ENCODE data around the gene ZNF12.
"Not testable (repeated sequence)": the region's sequence is repeated elsewhere in the genome, so short reads cannot be mapped to it uniquely, and the experiment has no call there.

The ZNF12 gene

GRCh38 chr7:6691609-6692106 lies 15.1 kb downstream of the ZNF12 start:
- DNase-seq (ENCODE audit: low spot score) = no peak

GRCh38 chr7:6691103-6691502 lies 15.6 kb downstream of the ZNF12 start:
- DNase-seq (ENCODE audit: low spot score) = no peak

GRCh38 chr7:6680146-6680545 lies 26.6 kb downstream of the ZNF12 start:
- no peak for DNase-seq (ENCODE audit: low spot score)

GRCh38 chr7:6675807-6676405 lies 30.8 kb downstream of the ZNF12 start:
- no peak for DNase-seq (ENCODE audit: low spot score)

- not testable (repeated sequence) for DNase-seq (ENCODE audit: low spot score)
Measured at GRCh38 chr7:6670851-6671250, 35.9 kb downstream of the ZNF12 start.

- DNase-seq (ENCODE audit: low spot score) = no peak
Measured at GRCh38 chr7:6658618-6659345, 48.0 kb downstream of the ZNF12 start.

- no peak for DNase-seq (ENCODE audit: low spot score)
Measured at GRCh38 chr7:6656413-6656812, 50.3 kb downstream of the ZNF12 start.

GRCh38 chr7:6655636-6656385 lies 50.9 kb downstream of the ZNF12 start:
- no peak for DNase-seq (ENCODE audit: low spot score)

GRCh38 chr7:6654842-6655610 lies 51.7 kb downstream of the ZNF12 start:
- no peak for DNase-seq (ENCODE audit: low spot score)

- DNase-seq (ENCODE audit: low spot score) = no peak
Measured at GRCh38 chr7:6654113-6654841, 52.5 kb downstream of the ZNF12 start.

GRCh38 chr7:6653071-6654003 lies 53.4 kb downstream of the ZNF12 start:
- DNase-seq (ENCODE audit: low spot score) = no peak

- DNase-seq (ENCODE audit: low spot score) = no peak
Measured at GRCh38 chr7:6652446-6653011, 54.2 kb downstream of the ZNF12 start.

- DNase-seq (ENCODE audit: low spot score) = no peak
Measured at GRCh38 chr7:6651851-6652445, 54.8 kb downstream of the ZNF12 start.

- no peak for DNase-seq (ENCODE audit: low spot score)
Measured at GRCh38 chr7:6650521-6651011, 56.2 kb downstream of the ZNF12 start.

GRCh38 chr7:6650086-6650485 lies 56.7 kb downstream of the ZNF12 start:
- DNase-seq (ENCODE audit: low spot score) = no peak

- DNase-seq (ENCODE audit: low spot score) = no peak
Measured at GRCh38 chr7:6649241-6649961, 57.3 kb downstream of the ZNF12 start.

GRCh38 chr7:6648815-6649104 lies 58.0 kb downstream of the ZNF12 start:
- no peak for DNase-seq (ENCODE audit: low spot score)

- DNase-seq (ENCODE audit: low spot score) = no peak
Measured at GRCh38 chr7:6648066-6648814, 58.5 kb downstream of the ZNF12 start.
